ENCODE data around the gene ITGB3BP.
"Not testable (repeated sequence)": the region's sequence is repeated elsewhere in the genome, so short reads cannot be mapped to it uniquely, and the experiment has no call there.

The ITGB3BP gene

DNA sequence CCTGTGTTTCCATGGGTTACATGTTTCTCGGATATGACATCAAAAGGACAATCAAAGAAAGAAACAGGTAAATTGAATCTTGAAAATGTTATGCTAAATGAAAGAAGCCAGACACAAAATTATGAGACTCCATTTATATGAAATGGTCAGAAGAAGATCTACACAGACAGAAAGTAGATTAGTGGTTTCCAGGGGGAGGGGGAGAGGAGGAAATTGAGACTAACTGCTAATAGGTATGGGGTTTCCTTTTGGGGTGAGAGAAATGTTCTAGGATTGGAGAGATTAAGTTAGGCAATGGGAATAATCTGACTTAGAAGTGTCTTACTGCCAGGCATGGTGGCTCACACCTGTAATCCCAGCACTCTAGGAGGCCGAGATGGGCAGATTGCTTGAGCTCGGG, 21.8 kb downstream of the ITGB3BP start:
- DNase-seq, result no peak

DNA sequence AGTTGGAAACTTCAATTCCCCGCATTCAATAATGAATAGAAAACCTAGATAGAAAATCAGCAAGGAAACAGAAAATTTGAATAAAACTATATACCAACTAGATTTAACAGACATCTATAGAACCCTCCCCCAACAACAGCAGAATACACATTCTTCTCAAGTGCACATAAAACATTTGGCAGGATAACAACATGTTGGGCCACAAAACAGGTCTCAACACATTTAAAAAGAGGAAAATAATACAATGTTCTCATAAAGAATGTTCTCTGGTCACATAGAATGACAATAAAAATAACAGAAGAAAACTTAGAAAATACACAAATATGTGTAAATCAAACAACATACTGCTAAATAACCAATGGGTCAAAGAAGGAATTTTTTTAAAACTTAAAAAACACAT, 24.9 kb downstream of the ITGB3BP start:
- no peak for DNase-seq

DNA sequence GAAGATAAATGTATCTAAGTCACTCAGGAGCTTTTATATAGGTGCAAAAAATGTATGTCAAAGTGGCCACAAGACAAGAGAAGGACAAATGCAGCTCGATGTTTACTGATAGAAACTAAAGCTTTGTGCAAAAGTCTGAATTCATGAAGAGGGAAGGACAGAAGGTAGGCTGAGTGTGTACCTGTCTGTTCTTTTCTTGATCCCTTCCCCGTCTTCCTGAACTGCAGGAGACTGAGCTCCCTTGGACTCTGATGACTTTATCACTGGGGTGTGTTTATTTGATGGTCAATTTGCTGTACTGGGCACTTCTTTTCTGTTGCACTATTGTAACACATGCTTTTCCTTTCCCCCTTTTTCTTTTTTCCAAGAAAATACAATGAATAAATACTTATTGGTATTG, 25.4 kb downstream of the ITGB3BP start:
- no peak for DNase-seq

DNA sequence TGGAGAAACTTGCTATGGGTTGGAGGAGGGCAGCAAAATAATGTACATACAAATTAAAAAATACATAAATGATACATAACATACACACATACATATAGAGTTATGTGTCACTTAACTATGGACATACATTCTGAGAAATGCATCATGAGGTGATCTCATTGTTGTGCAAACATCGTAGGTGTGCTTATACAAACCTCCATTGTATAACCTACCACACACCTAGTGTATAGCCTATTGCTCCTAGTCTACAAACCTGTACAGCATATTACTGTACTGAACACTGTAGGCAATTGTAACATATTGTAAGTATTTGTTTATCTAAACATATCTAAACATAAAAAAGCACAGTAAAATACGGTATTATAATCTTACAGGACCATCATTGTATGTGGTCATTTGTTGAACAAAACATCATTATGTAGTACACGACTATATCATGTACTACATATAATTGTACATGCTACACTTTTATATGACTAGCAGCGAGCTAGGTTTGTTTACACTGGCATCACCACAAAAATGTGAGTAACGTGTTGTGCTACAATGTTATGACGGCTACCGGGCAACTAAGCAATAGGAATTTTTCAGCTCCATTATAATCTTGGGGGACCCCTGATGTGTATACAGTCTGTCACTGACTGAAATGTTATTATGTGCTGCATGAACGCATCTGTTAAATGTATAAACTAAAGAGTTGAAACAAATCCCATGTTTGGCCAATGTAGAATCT, 35.5 kb downstream of the ITGB3BP start:
- no peak for DNase-seq

DNA sequence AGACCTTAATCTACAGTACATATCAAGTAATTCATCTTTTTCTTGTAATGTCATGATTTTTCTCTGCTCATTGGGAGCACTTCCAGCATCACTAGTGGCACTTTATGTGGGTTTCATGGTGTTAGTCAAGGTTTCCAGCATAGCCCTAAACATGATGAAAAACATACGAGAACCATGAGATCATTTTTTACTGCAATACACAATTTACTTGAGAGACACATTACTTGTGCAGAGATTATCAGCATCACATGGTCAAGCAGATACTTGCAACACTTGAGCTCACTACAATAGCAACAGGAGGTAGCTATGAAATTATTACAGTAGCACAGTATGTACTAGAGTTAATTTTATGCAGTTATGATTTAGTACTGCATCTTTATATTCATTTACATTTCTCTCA, 36.4 kb downstream of the ITGB3BP start:
- DNase-seq, result no peak

DNA sequence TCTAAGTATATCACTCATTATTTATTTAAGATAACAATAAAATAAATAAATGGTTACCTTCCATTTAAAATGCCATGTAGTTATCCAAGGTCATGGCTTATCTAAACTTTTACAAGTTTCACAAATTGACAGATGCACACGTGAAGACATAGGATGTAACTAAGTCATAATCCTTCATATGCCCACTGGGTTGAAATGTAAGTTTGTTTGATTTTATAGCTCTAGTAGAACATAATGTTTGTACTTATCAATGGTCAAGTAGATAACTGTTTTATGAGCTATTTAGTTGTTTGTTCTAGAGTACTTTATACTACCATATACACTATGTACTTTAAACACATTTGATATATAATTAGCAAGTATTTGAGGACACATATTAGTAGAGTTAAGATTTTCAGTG, 43.0 kb downstream of the ITGB3BP start:
- DNase-seq, result no peak

DNA sequence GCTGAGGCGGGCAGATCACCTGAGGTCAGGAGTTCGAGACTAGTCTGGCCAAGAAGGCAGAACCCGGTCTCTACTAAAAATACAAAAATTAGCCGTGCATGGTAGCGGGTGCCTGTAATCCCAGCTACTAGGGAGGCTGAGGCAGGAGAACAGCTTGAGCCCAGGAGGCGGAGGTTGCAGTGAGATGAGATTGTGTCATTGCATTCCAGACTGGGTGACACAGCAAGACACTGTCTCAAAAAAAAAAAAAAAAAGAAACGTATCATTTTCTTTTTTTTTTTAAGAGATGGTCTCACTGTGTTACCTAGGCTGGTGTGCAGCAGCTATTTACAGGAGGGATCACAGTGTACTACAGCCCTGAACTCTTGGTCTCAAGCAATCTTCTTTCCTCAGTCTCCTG, 47.3 kb downstream of the ITGB3BP start:
- no peak for DNase-seq

DNA sequence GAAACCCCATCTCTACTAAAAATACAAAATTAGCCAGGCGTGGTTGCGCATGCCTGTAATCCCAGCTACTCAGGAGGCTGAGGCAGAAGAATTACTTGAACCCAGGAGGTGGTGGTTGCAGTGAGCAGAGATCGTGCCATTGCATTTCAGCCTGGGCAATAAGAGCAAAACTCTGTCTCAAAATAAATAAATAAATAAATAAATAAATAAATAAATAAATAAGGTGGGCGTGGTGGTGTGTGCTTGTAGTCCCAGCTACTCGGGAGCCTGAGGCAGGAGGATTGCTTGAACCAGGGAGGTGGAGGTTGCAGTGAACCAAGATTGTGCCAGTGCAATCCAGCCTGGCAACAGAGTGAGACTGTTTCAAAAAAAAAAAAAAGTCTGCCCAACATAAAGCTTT, 54.3 kb downstream of the ITGB3BP start:
- DNase-seq, result not testable (repeated sequence)

DNA sequence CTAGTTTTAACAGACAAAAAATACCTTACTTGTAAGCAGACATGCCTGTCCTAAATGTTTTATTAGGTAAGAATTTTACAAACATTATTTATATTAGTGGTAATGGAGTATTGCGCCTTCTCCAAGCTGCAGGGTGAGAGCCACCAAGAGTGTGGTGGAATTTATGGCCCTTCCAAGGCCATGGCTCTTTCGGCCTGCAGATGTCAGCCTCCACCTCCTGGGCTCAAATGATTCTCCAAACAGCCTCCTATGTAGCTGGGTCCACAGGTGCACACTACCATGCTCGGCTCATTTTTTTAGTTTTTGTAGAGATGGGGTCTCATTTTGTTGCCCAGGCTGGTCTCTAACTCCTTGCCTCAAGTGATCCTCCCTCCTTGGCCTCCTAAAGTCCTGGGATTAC, 56.3 kb downstream of the ITGB3BP start:
- no peak for DNase-seq

DNA sequence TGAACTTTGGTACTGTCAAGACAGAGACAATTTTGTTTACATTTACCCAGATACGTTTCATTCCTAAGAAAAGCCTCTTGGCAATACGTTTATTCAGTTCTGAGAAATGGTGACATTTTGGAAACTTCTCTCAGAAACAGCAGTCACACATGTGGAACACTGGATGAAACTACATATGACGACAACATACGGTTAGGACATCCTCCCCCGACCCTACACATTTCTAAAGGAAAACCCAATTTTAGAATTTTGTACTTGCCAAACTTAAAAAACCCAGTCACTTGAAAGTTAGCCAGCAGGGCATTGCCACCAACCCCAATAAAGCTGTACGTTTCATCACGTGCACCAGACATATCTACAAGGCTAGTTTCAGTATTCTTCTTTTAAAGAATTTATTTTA, 56.8 kb downstream of the ITGB3BP start:
- no peak for DNase-seq

DNA sequence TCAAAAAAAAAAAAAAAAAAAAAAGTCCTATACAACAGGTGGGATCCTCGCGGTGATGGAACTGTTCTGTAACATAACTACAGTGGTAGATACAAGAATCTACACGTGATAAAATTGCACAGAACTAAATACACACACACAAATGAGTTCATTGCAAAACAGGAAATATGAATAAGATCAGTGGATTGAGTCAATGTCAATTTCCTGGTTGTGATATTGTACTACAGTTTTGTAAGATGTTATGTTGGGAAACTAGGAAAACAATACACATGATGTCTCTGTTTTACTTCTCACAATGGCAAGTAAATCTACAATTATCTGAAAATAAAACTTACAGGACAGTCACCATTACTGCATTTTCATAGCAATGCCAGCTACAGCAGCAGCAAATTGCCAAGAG, 59.8 kb downstream of the ITGB3BP start:
- DNase-seq, result peak; percentile 41

DNA sequence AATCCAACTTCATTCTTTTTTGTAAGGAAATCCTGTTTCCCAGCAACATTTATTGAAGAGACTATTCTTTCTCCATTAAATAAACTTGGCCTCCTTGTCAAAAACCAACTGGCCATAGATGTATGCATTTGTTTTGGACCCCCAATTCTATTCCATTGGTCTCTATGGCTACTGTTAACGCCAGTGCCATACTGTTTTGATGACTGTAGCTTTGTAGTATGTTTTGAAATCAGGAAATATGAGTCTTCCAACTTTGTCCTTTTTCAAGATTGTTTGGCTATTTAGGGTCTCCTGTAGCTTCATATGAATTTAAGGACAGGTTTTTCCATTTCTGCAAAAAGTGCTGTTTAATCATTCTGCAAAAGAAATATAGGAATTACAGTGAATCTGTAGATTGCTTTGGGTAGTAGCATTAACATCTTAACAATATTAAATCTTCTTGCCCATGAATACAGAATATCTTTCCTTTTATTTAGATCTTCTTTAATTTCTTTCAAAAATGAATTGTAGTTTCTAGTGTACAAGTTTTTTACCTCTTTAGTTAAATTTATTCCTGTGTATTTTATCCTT, 61.3 kb downstream of the ITGB3BP start:
- DNase-seq, result no peak

DNA sequence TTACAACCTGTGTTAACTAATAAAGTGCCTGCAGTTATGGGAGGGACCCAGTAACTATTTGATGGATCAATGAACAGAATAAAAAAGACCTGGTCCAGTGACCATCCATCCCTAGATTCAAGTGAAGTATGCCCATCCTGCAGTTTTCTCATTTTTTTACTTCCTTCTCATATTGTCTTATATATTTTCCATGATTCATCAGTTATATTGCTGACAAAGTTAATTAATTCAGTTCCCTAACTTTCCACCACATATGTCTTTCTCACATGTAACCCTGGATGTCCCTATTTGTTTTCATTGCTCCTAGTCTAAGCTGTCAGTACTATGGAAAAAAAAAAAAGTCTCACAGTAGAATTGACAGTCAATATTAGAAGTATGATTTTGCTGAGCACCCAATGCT, 64.3 kb downstream of the ITGB3BP start:
- DNase-seq, result no peak

DNA sequence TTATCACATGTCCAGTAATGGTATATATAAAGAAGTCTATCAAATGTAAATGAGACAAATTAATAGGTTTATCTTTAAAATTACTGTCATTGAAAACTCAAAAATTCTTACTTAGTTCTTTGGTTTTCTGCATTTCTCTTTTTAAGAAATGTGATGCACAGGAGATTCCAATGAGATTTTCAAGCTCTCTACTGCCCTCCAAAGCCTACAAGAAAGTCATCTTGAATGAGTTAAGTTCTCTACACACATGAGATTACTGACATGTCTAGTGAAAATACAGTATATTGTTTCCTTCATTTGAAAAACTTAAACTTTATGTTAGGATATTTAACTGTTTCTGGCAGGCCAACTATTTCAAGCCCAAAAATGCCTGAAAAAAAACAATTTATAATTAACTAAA, 68.8 kb downstream of the ITGB3BP start:
- no peak for DNase-seq

DNA sequence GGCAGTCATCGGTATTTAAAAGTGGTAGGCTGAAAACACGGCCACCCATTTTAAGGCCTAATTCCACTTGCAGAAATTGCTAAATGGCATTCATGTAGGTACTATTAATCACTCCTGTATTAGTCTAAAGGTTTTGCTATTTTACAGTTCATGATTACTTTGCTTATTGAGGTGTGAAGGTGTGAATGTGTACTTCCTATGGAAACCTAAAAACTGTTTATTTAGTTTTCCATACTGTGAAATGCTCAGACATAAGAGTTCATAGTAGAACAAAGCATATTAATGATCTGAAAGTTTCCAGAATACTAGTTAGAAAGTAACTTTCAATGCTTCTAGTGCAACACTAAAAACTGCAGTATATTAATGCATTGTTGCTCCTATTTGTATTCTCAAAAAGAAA, 69.8 kb downstream of the ITGB3BP start:
- DNase-seq, result no peak

DNA sequence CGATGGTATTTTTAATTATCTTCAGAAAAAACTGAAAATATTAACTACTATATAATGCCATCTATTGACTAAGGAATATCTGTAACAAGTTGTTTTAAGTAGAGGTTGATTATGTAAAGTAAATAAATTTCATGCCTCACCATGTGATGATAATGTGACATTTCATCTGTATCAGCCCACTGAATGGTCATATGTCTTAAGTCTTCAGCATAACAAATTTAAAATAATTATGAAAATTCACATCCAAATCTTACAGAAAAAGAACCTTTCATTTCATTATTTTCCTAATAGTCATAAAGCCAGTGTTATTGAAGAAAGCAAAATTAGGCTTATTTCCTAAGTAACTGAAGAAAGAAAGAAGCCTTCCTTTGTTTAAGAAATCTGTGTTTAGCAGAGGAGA, 72.6 kb downstream of the ITGB3BP start:
- no peak for DNase-seq

DNA sequence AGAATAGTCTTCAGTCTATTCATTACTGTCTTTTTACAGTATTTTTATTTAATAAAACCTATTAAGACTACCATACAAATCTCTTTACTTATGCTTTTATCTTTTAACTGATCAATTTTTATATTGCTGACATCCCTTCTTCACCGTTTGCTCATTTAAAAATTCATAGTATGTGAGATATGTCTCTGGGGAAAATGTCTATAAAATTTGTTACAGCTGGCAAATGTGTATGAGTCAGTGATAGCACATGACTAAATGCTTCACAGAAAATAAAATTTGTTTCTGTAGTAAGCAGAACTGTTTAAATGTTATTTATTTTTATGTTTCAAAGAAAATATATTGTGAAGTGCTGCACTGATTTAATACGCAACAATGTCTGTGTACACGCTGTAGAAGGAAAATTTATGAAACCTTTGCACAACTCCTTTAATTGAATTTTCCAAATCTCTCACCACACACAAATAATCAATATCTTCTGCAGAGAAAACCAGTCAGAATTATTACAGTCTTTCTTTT, 74.2 kb downstream of the ITGB3BP start:
- DNase-seq, result no peak

DNA sequence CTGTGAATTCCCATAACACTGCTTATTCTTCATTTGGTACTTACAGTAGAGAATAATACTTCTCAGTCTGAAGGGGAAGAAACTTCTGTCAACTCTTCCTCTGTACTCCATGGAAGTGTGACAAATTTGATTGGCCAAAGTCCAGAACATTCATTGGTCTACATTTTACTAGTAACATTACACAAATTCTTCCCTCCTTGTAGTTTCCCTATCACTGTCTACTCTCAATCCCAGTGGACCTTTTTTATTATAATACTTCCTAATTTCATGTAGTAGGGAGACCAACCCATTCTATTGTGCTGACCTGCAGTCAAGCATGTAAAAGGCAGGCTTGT, 80.9 kb downstream of the ITGB3BP start:
- no peak for DNase-seq

DNA sequence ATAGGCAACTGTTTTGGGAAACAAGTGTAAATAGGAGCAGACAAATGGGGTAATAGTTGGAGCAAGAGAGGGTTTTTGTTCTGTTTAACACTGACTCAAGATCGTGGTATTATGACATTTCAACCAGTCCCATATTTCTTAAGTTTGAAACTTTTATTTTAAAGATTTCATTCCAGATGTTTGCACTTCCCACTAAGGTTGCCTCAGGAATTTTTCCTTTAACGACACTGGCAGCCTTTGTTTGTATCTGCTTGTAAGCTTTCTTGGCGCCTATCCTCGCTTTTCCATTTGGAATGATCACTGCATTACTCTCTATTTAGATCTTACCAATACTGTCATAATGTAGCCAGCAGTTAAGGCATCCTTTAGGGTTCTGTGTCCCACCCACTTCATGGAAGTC, 87.9 kb downstream of the ITGB3BP start:
- DNase-seq, result no peak

DNA sequence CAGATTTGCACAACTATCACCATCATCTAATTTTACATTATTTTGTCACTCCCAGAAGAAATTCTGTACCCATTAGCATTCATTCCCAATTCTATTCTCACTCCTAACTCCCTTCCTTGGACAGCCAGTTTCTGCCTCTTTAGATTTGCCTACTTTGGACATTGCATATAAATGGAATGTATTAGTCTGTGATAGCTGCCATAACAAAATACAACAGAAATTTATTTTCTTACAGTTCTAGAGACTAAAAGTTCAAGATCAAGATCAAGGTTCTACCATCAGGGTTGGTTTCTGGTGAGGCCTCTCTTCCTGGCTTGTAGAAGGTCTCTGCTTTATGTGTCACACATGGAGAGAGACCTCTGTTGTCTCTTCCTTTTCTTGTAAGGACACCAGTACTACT, 93.7 kb downstream of the ITGB3BP start:
- no peak for DNase-seq

DNA sequence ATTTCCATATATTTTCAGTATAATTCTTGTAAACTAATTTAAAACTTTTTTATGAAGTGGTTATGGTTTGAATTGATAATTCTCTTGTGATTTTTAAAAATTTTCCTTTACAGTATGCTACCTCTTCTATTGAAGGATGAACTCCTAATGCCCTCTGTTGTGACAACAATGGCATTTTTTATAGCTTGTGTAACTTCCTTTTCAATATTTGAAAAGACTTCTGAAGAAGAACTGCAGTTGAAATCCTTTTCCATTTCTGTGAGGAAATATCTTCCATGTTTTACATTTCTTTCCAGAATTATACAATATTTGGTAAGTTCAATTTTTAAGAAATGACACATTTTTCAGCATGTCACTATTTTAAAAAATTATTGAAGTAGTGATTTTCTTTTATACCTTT, 94.2 kb downstream of the ITGB3BP start:
- no peak for DNase-seq

DNA sequence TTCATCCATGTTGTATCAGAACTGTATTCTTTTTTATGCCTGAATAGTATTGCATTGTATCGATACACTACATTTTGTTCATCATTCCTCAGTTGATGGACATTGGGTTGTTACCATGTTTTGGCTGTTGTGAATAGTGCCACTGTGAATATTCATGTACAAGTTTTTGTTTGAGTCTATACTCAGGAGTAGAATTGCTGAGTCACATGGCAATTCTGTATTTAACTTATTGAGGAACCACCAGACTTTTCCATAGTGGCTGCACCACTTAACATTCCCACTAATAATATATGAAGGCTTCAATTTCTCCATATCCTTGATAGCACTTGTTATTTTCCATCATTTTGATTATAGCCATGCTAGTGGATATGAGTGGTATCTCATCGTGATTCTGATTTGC, 99.4 kb downstream of the ITGB3BP start:
- no peak for DNase-seq

DNA sequence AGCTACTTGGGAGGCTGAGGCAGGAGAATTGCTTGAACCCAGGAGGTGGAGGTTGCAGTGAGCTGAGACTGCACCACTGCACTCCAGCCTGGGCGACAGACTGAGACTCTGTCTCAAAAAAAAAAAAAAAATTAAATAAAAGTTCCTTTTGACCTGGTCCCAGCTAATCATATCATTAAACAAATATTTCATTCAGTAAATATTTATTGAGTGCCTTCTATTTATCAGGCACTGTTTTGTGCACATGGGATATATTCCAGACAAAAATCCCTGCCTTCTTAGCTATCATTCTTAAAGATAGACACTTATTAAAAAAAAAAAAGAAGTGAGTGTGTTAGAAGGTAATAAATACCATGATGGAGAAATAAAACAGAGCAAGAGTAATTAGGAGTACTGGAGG, 102.3 kb downstream of the ITGB3BP start:
- DNase-seq, result not testable (repeated sequence)

DNA sequence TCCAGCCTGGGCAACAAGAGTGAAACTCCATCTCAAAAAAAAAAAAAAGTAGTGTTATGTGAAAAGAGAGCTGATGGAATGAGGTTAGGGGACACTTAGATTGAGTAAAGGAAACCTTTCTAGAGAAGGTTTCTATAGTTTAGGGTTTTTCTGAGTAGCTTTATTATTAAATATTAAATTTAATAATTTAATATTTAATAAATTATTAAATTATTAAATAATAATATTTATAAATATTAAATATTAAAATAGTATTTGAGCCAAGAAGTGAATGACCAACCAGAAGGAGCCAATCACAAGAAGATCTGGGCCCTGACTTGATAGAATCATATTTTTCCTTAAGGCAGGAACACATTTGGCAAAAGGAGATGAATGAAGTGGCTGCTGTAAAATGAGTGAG, 104.9 kb downstream of the ITGB3BP start:
- no peak for DNase-seq

DNA sequence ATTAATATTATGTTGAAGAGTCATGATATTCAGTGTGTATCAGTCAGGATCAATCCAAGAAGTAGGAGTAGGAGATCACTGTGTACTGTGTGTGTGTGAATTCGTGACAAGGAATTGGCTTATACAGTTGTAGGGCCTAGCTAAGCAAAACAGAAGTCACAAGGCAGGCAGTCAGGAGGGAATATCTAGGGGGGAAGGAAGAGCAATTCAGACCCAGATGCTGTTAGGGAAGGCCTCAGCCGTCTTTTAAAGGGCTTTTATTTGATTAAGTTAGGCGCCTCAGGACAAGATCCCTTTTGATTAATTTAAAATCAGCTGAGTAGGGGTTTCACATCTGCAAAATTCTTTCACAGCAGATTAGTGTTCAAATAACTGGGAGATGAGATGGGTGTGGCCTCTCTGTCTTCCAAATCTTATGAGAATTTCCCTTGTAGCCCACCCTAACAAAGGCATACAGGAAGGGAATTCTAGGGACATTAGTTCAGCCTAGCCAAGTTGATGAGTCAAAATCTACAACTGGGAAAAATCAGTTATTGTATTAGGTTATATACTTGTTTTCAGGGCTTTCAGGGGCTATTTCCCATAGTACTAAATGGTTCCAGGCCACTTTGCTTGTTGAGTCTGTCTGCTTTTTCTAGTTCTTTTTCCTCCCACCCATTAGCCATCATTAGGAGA, 108.2 kb downstream of the ITGB3BP start:
- no peak for DNase-seq

Data from NCI-H226 (cell line).